K562 (cell line): ENCODE measurements around the gene LYAR. TPM values are rescaled to one million over a fixed set of nuclear protein-coding genes. Genes with fewer than 3 reads are reported as not detected.

ENCODE experiments used
- E2F1 ChIP-seq: sonication (generic); formaldehyde crosslinking; IDR thresholded peaks from 2 replicates; pipeline ENCODE4 v1.8.1; 2023; ENCODE audit warnings: mild to moderate bottlenecking, missing genetic modification reagents, moderate library complexity
- HEY1 ChIP-seq: fragments of 250-450 bp; sonication (Bioruptor Pico); IDR thresholded peaks from 2 replicates; pipeline ENCODE4 v1.5.0; 2020; ENCODE audit warnings: mild to moderate bottlenecking, moderate library complexity, borderline replicate concordance
- HINFP ChIP-seq: fragments of 450-650 bp; conservative IDR thresholded peaks from 2 replicates; pipeline ENCODE4 v1.6.1; 2016; ENCODE audit warnings: missing genetic modification characterization, low read depth, mild to moderate bottlenecking, control low read depth, missing compliant biosample characterization
- HMGXB4 ChIP-seq: sonication (generic); formaldehyde crosslinking; IDR thresholded peaks from 2 replicates; pipeline ENCODE4 v1.8.1; 2023; ENCODE audit warnings: mild to moderate bottlenecking, missing genetic modification reagents
- IRF2 ChIP-seq: sonication (generic); formaldehyde crosslinking; IDR thresholded peaks from 2 replicates; pipeline ENCODE4 v1.8.1; 2022; ENCODE audit warnings: mild to moderate bottlenecking, missing genetic modification reagents
- JUNB ChIP-seq: fragments of 450-650 bp; formaldehyde crosslinking; conservative IDR thresholded peaks from 2 replicates; pipeline ENCODE4 v1.4.0; 2020; ENCODE audit warnings: mild to moderate bottlenecking
- MAFG ChIP-seq: fragments of 450-650 bp; conservative IDR thresholded peaks from 2 replicates; pipeline ENCODE4 v1.6.1; 2016; ENCODE audit warnings: missing genetic modification characterization, missing compliant biosample characterization
- MED1 ChIP-seq: sonication (generic); formaldehyde crosslinking; IDR thresholded peaks from 2 replicates; pipeline ENCODE4 v1.8.1; 2023; ENCODE audit warnings: missing genetic modification reagents, borderline replicate concordance
- MYC ChIP-seq, 2 experiments: fragments of 250-450 bp in 1 of 2; sonication (Bioruptor Pico) in 1 of 2; IDR thresholded peaks; 2 replicates each; pipeline versions ENCODE4 v1.5.1 to v1.6.1; 2012 to 2021; ENCODE audit warnings: low read depth in 2 of 2, borderline replicate concordance in 1 of 2, improper control_type of control experiment in 1 of 2, low read length in 1 of 2, mild to moderate bottlenecking in 1 of 2, moderate library complexity in 1 of 2
- PHF21A ChIP-seq: fragments of 450-650 bp; IDR thresholded peaks from 2 replicates; pipeline ENCODE4 v1.6.1; 2017; ENCODE audit warnings: low read depth, borderline replicate concordance
- RCOR1 ChIP-seq, 2 experiments: IDR thresholded peaks; 2 replicates each; pipeline ENCODE4 v1.6.1; 2012; ENCODE audit warnings: low read depth in 2 of 2, low read length in 2 of 2, borderline replicate concordance in 1 of 2, improper control_type of control experiment in 1 of 2
- SMAD1 ChIP-seq: fragments of 150-350 bp; IDR thresholded peaks from 2 replicates; pipeline ENCODE4 v1.6.1; 2014; ENCODE audit warnings: low read length, low read depth; ENCODE audit not compliant: partially characterized antibody
- SMARCA5 ChIP-seq: fragments of 450-650 bp; IDR thresholded peaks from 2 replicates; pipeline ENCODE4 v1.6.1; 2016
- SMC3 ChIP-seq: conservative IDR thresholded peaks from 2 replicates; pipeline ENCODE4 v1.6.1; 2011; ENCODE audit warnings: low read depth, low read length, improper control_type of control experiment; ENCODE audit not compliant: insufficient read depth
- TBP ChIP-seq: optimal IDR thresholded peaks from 2 replicates; pipeline ENCODE3; 2011; ENCODE audit warnings: low read depth, low read length, improper control_type of control experiment
- TRIM25 ChIP-seq: fragments of 450-650 bp; IDR thresholded peaks from 2 replicates; pipeline ENCODE4 v1.7.0; 2016; ENCODE audit warnings: borderline replicate concordance
- USF1 ChIP-seq: sonication (generic); formaldehyde crosslinking; IDR thresholded peaks from 2 replicates; pipeline ENCODE4 v1.9.0; 2022; ENCODE audit warnings: mild to moderate bottlenecking, missing genetic modification reagents
- ZNF76 ChIP-seq: fragments of 250-450 bp; sonication (Bioruptor Pico); IDR thresholded peaks from 2 replicates; pipeline ENCODE4 v1.4.0; 2020; ENCODE audit warnings: mild to moderate bottlenecking, moderate library complexity, borderline replicate concordance
- polyA plus RNA-seq, 8 experiments: library from polyadenylated mRNA; depleted of rRNA in 4 of 8; stranded (reverse) in 5 of 8; unstranded in 3 of 8; fragments of >200 nt; fragmentation: Nextera tagmentation in 2 of 8; fragmentation: Illumina TruSeq in 1 of 8; extraction: Ambion mirVana in 2 of 8; extraction: Trizol in 1 of 8; gene quantifications; 2 replicates each; pipeline versions ENCODE4 v1.2.1 to v1.2.3, GENCODE V29; 2011 to 2014; ENCODE audit warnings: inconsistent platforms in 1 of 8, missing spikeins in 1 of 8
- total RNA-seq, 7 experiments: library from RNA; depleted of rRNA in 6 of 7; stranded (reverse); fragments of >200 nt in 6 of 7; fragmentation: Illumina TruSeq in 2 of 7; extraction: Trizol in 2 of 7; gene quantifications; 2 replicates each; pipeline versions ENCODE4 v1.2.1 to v1.2.3, GENCODE V29; 2011 to 2021; ENCODE audit warnings: low replicate concordance in 1 of 7

LYAR gene
- total and polyA plus RNA-seq, 9 of the 15 experiments (the other 6 are each of a cell fraction or from before 2014, with no cell fraction given): 28.3 to 172 (median 127) TPM

GRCh38 chr4:4248029-4248884 lies 41.7 kb downstream of the LYAR start, which contains the start of gene TMEM128 (continued):
- TF ChIP-seq HMGXB4 (CRISPR knock-in tag) (peak; percentile 31; the same call in 1 of the 2 replicates), RCOR1 (IDR thresholded peaks at IDR 0.05; ENCODE audit: borderline replicate concordance in 1 of 2, low read depth in 2 of 2, low read length in 2 of 2) (0 out of 4 replicates have a peak, but pooled peaks of 1 of the 2 experiments have one; percentile 45), MYC (IDR thresholded peaks at IDR 0.05; ENCODE audit: low read depth, low read length) (peak; percentile 60; the same call in 1 of the 2 replicates), MYC (CRISPR knock-in tag; IDR thresholded peaks at IDR 0.05; ENCODE audit: borderline replicate concordance, low read depth) (no peak), TRIM25 (no peak), ZNF76 (CRISPR knock-in tag) (no peak), PHF21A (no peak), MED1 (no peak), HINFP (tag) (peak; percentile 92), HEY1 (no peak), MAFG (tag) (no peak), SMAD1 (no peak), JUNB (no peak), TBP (peak; percentile 94), IRF2 (no peak), E2F1 (peak; percentile 68), SMARCA5 (no peak), SMC3 (no peak), USF1 (CRISPR knock-in tag) (no peak)
